ENCODE measurements around the gene BCL3. TPM values are rescaled to one million over a fixed set of nuclear protein-coding genes. Genes with fewer than 3 reads are reported as not detected.

Gene BCL3
- total RNA-seq, 1 donor = 13.4 TPM

DNA sequence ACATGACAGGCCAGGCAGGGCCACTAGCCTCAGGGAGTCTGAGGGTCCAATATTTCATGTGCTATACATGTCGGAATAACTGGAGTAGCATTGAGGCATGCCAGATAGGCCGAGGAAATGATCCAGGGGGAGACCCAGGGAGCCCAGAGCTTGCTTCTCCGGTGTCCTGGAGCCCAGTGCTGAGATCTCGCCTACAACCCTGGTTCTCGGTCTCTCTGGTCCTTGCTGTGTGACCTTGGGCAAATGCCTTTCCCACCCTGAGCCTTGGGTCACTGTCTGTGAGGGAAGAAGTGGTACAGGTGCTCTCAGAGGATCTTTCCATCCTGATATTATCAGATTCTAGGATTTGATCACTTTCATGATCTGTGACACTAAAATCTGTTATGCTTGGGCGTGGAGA lies 40.5 kb downstream of the BCL3 start:
- no peak for TF ChIP-seq CTCF (IDR thresholded peaks at IDR 0.05; ENCODE audit: insufficient read depth, low read length)
- H3K4me3 ChIP-seq (ENCODE audit: low read depth, low read length) = no peak overlapping the region
- no peak for DNase-seq (ENCODE audit: low read depth)

DNA sequence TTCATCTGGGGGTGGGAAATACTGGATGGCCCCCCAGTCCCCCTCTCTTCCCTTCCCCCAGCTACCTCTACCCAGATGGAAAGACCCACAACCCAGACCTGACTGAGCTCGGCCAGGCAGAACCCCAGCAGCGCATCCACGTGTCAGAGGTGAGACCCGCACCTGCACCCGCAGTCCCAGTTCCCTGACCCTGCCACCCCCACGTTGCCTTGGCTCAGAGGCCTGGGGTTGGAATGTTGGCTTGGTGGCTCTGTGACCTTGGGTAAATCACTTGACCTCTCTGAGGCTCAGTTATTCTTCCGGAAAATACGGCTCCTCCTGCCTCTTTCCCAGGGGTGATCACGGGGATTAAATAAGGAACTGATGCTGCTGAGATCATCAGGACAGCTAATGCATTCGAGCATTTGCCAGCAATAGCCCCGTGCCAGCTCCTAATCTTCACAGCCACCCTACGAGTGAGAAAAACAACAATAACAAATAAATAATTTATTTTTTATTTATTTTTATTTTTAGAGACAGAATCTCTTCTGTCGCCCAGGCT lies 41.5 kb downstream of the BCL3 start:
- no peak for DNase-seq (ENCODE audit: low read depth)
- H3K4me3 ChIP-seq (ENCODE audit: low read depth, low read length) = no peak overlapping the region
- TF ChIP-seq CTCF (IDR thresholded peaks at IDR 0.05; ENCODE audit: insufficient read depth, low read length) = no peak

GRCh38 chr19:44792281-44792680 lies 43.8 kb downstream of the BCL3 start:
- H3K4me3 ChIP-seq (ENCODE audit: low read depth, low read length) = no peak overlapping the region
- no peak for DNase-seq (ENCODE audit: low read depth)
- TF ChIP-seq CTCF (IDR thresholded peaks at IDR 0.05; ENCODE audit: insufficient read depth, low read length) = no peak

- no peak for TF ChIP-seq CTCF (IDR thresholded peaks at IDR 0.05; ENCODE audit: insufficient read depth, low read length)
- DNase-seq (ENCODE audit: low read depth) = no peak
- H3K4me3 ChIP-seq (ENCODE audit: low read depth, low read length) = no peak overlapping the region
These were observed 46.1 kb downstream of the BCL3 start for GRCh38 chr19:44794610-44795009.

DNA sequence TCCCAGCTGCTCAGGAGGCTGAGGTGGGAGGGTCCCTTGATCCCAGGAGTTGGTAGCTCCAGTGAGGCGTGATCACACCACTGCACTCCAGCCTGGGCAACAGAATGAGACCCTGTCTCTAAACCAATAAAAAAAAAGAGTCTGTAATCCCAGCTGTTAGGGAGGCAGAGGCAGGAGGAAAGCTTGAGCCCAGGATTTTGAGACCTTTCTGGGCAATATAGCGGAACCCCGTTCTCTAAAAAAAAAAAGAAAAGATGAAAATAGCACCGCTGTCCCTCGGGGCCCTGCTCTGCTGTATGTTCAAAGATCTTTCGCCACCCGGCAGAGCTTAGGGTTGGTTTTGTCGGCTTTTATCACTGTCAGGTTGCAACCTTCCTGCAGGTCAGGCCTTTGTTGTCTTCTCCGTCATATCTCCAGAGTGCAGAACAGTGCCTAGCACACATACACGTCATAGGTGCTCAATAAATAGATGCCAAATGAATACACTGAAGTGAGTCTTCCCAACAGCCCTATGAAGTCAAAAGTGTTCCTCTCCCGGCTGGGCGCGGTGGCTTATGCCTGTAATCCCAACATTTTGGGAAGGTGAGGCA lies 47.0 kb downstream of the BCL3 start:
- no peak for TF ChIP-seq CTCF (IDR thresholded peaks at IDR 0.05; ENCODE audit: insufficient read depth, low read length)
- H3K4me3 ChIP-seq (ENCODE audit: low read depth, low read length) = no peak overlapping the region
- DNase-seq (ENCODE audit: low read depth) = no peak

DNA sequence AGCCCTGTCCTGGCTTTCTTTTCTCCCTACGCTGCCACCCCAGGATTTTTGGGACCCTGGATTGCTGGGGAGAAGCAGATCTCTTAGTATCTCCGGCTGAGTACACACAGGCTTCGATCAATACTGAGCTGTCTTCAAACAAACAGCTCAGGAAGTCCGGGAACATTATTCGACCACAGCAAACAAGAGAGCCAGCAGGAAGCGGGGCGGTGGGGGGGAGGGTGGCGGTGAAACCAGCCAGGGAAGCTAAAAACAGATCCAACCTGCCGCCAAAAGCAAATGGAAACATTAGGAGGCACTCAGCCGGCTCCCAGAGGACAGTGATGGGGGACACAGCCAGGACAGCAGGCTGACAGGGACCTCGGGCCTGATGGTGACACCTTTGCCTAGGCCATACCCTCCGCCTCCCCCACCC lies 48.2 kb downstream of the BCL3 start:
- no peak for DNase-seq (ENCODE audit: low read depth)
- H3K4me3 ChIP-seq (ENCODE audit: low read depth, low read length) = no peak overlapping the region
- no peak for TF ChIP-seq CTCF (IDR thresholded peaks at IDR 0.05; ENCODE audit: insufficient read depth, low read length)
